ENCODE data around the gene WDR27. TPM values are rescaled to one million over a fixed set of nuclear protein-coding genes. Genes with fewer than 3 reads are reported as not detected.
"Not testable (repeated sequence)": the region's sequence is repeated elsewhere in the genome, so short reads cannot be mapped to it uniquely, and the experiment has no call there.

Gene WDR27
- total RNA-seq, 1 donor from 2014 or later: 16.8 TPM

DNA sequence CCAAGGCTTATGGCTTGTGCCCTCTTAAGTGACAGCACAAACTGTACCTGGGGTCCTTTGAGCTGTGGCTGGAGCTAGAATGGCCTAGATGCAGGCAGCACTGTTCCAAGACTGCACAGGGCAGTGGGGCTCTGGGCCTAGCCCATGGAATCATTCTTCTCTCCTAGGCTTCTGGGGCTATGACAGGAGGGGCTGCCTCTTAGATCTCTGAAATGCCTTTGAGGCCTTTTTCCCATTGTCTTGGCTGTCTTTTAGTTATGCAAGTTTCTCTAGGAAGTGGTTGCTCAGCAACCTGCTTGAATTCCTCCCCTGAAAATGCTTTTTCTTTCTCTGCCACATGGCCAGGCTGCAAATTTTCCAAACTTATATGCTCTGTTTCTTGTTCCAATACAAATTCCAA lies 183.4 kb downstream of the WDR27 start:
- Histone ChIP-seq H3K36me3 (ENCODE audit: control insufficient read depth, insufficient read depth, low read length) (no peaks in the 10 kb centered on the region), H3K27me3 (ENCODE audit: control insufficient read depth, insufficient read depth, low read length) (no peaks in the 10 kb centered on the region), H3K4me3 (ENCODE audit: low read depth, low read length) (no peak overlapping the region)
- TF ChIP-seq, protein P1, sequence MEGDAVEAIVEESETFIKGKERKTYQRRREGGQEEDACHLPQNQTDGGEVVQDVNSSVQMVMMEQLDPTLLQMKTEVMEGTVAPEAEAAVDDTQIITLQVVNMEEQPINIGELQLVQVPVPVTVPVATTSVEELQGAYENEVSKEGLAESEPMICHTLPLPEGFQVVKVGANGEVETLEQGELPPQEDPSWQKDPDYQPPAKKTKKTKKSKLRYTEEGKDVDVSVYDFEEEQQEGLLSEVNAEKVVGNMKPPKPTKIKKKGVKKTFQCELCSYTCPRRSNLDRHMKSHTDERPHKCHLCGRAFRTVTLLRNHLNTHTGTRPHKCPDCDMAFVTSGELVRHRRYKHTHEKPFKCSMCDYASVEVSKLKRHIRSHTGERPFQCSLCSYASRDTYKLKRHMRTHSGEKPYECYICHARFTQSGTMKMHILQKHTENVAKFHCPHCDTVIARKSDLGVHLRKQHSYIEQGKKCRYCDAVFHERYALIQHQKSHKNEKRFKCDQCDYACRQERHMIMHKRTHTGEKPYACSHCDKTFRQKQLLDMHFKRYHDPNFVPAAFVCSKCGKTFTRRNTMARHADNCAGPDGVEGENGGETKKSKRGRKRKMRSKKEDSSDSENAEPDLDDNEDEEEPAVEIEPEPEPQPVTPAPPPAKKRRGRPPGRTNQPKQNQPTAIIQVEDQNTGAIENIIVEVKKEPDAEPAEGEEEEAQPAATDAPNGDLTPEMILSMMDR (IDR thresholded peaks at IDR 0.05; ENCODE audit: insufficient read depth, low read length, severe bottlenecking): no peak
- no peak for DNase-seq (ENCODE audit: low read depth)
- FAIRE-seq: no peak

DNA sequence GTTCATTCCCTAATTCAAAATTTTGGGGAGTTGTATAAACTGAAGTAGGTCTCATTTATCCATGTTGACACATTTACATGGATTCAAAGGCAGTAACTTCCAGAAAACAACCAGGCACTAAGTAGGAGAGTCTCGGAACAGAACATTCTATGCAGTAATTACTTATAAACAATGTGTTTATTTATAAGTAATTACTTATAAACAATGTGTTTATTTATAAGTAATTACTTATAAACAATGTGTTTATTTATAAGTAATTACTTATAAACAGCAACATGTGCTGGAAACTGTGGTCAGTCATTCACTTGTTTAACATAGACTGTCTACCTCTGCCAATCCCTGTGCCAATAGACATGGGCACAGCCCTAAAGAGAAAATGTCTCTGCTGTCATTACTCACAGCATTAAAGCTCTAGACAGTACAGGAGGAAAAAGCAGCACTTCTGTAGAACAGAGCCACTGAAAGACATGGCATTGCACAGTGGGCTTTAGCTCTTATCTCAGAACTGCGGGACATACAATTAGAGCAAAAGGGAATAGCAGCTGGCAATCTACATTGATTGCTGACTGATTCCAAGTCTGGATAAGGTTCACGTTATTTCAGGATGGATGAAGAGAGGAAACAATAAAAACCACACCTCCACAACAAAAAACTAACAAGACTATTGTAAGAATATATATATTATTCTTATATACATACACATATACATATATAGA lies 188.2 kb downstream of the WDR27 start:
- DNase-seq (ENCODE audit: low read depth) (no peak), FAIRE-seq (no peak)
- H3K36me3 ChIP-seq (ENCODE audit: control insufficient read depth, insufficient read depth, low read length): no peaks in the 10 kb centered on the region
- H3K27me3 ChIP-seq (ENCODE audit: control insufficient read depth, insufficient read depth, low read length): no peaks in the 10 kb centered on the region
- TF ChIP-seq, protein P1 (IDR thresholded peaks at IDR 0.05; ENCODE audit: insufficient read depth, low read length, severe bottlenecking): no peak
- H3K4me3 ChIP-seq (ENCODE audit: low read depth, low read length): no peak overlapping the region

DNA sequence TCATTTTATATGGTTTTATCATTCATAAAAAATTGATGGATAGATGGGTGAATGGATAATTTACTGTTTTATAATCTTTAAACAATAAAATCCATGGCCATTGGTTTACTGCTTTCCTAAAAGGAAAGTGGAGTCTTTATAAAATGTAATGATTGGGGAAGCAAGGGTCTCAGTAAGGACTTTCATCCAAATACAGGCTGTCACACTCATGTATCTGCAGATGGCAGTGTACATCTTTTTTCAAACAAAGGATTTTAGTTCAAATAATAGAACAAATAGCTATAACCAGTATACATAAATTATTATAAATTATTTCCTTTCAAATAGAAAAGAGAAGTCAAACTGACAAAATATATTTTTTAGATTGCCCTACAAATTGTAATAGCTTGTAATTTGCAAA lies 190.0 kb downstream of the WDR27 start:
- DNase-seq (ENCODE audit: low read depth); H3K4me3 ChIP-seq (ENCODE audit: low read depth, low read length); H3K36me3 ChIP-seq (ENCODE audit: control insufficient read depth, insufficient read depth, low read length); H3K27me3 ChIP-seq (ENCODE audit: control insufficient read depth, insufficient read depth, low read length); FAIRE-seq: not testable (repeated sequence)

DNA sequence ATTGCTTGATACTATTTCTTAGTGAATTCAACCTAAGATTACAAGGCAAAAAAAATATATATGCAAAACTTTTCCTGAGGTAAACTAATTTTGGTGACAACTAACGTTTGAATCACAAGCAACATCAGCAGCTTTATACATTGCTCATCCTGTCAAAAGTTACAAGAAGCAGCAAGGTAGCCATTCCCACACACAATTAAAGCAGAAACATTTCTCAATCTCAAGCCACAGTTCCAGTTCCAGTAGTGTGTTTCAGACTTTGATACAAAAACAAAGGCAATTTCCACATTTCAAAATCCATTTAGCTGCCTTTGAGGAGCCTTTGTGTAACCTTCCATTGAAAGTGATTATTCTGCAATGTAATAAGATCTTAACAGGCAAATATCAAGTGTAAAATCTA lies 191.0 kb downstream of the WDR27 start:
- FAIRE-seq: no peak
- TF ChIP-seq, protein P1 (IDR thresholded peaks at IDR 0.05; ENCODE audit: insufficient read depth, low read length, severe bottlenecking): no peak
- DNase-seq (ENCODE audit: low read depth): no peak
- no peaks in the 10 kb centered on the region for H3K27me3 ChIP-seq (ENCODE audit: control insufficient read depth, insufficient read depth, low read length)
- no peaks in the 10 kb centered on the region for H3K36me3 ChIP-seq (ENCODE audit: control insufficient read depth, insufficient read depth, low read length)
- H3K4me3 ChIP-seq (ENCODE audit: low read depth, low read length): no peak overlapping the region

DNA sequence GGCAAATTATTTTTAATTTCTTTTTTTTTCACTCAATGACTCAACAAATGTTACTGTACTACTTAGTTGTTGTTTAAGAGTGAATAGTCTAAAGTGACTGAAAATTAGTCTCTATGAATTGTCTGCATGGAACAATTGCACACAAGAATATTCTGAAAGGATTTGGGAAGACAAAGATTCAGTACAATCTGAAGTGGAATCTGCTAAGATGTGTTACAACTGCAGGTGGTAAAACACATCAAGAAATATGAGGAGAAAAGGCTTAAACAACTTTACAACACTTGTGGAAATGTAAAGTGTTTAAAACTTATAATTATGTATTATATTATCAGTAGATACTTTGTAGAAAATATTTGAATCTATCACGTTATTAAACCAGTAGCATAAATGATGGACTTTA lies 193.4 kb downstream of the WDR27 start:
- FAIRE-seq (no peak), DNase-seq (ENCODE audit: low read depth) (no peak)
- Histone ChIP-seq H3K4me3 (ENCODE audit: low read depth, low read length) (no peak overlapping the region), H3K36me3 (ENCODE audit: control insufficient read depth, insufficient read depth, low read length) (no peaks in the 10 kb centered on the region), H3K27me3 (ENCODE audit: control insufficient read depth, insufficient read depth, low read length) (no peaks in the 10 kb centered on the region)
- TF ChIP-seq, protein P1 (IDR thresholded peaks at IDR 0.05; ENCODE audit: insufficient read depth, low read length, severe bottlenecking): no peak

DNA sequence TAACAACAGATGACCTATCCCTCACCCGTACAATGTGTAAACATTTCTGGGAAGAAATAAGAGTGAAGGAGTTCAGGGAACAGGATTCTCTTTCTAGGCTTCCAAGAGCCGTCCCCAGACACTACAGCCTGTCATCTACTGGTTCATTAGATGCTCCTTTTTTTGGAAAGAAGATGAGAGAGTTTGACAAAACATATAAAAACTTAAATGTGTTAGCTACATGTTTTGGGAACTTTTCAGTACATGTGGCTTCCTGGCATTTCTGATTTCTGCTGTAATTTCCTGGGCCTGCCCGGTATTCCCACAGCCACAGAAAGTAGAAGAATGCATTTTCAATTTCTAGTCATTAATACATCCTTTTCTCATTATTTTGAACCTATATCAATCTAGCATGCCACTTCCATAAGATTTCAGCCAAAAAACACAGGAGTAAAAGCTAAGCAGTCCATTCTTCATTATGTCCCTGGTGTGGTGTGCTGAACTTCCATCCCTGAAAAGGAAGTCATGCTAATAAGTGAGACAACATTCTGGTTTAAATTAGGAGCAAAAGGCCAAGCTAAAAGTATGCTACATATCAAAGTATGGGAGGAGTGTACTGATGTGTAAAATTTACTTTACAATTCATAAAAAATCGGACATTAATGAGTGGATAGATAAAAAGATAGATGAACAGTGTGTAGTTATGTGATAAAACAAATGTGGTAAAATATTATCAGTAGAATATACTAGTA lies 198.2 kb downstream of the WDR27 start:
- TF ChIP-seq, protein P1 (IDR thresholded peaks at IDR 0.05; ENCODE audit: insufficient read depth, low read length, severe bottlenecking): no peak
- Histone ChIP-seq H3K27me3 (ENCODE audit: control insufficient read depth, insufficient read depth, low read length) (no peaks in the 10 kb centered on the region), H3K36me3 (ENCODE audit: control insufficient read depth, insufficient read depth, low read length) (no peaks in the 10 kb centered on the region), H3K4me3 (ENCODE audit: low read depth, low read length) (no peak overlapping the region)
- FAIRE-seq: no peak
- no peak for DNase-seq (ENCODE audit: low read depth)
